ENCODE measurements around the gene SPART. TPM values are rescaled to one million over a fixed set of nuclear protein-coding genes. Genes with fewer than 3 reads are reported as not detected.

SPART gene
- polyA plus RNA-seq, 1 donor, result 44.0 TPM

DNA sequence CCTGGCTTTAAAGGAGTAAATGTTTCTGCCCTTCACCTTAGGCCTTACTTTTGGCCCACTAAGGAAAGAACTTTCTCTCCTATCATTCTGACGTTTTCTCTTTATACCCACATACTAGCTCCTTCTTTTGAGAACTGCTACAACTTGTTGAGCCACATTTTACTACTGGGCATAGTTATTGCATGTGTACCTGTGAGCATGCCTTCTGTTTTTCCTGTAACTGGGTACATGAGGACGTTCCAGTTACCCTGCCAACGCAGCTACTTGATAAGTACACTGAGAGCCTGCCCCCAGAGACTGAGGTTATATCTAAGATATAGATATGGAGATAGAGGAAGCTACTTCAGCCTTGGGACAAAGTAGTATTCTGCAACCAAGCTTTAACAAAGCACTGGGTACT is 52.1 kb downstream of the SPART start:
- H3K27ac ChIP-seq (ENCODE audit: low read length), result no peak overlapping the region
- H3K27me3 ChIP-seq (ENCODE audit: control insufficient read depth, insufficient read depth, low read length), result peaks cover 3% of the 10 kb centered on the region
- H3K4me3 ChIP-seq (ENCODE audit: low read length), result no peak overlapping the region
- no peaks in the 10 kb centered on the region for H3K4me1 ChIP-seq (ENCODE audit: control insufficient read depth, insufficient read depth, low read length)
- DNase-seq, result no peak
- no CpG with 5 or more reads among the region's 3 CpGs for WGBS (ENCODE audit: insufficient coverage, low lambda C conversion rate)
- H3K9me3 ChIP-seq (ENCODE audit: control insufficient read depth, low read depth, low read length), result no peaks in the 10 kb centered on the region
- H3K36me3 ChIP-seq (ENCODE audit: control insufficient read depth, insufficient read depth, low read length), result no peaks in the 10 kb centered on the region

DNA sequence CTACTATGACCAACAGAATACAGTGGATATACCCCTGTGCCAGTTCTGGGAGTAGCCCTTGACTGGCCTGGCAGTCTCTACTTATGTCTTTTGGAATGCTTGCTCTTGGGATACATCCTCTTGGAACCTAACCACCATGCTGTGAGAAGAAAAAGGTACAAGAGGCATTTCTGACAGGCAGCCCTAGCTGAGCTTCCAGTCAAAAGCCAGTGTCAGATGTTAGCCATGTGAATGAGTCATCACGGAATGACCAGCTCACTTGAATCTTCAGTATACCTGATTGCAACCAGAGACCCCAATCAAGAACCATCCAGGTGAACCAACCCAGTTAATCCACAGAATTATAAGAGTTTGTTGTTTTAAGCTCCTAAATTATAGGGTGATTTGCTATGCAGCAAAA is 52.7 kb downstream of the SPART start:
- no CpG with 5 or more reads among the region's 1 CpG for WGBS (ENCODE audit: insufficient coverage, low lambda C conversion rate)
- H3K36me3 ChIP-seq (ENCODE audit: control insufficient read depth, insufficient read depth, low read length), result no peaks in the 10 kb centered on the region
- H3K9me3 ChIP-seq (ENCODE audit: control insufficient read depth, low read depth, low read length), result no peaks in the 10 kb centered on the region
- no peak overlapping the region for H3K4me3 ChIP-seq (ENCODE audit: low read length)
- no peaks in the 10 kb centered on the region for H3K4me1 ChIP-seq (ENCODE audit: control insufficient read depth, insufficient read depth, low read length)
- H3K27me3 ChIP-seq (ENCODE audit: control insufficient read depth, insufficient read depth, low read length), result peaks cover 3% of the 10 kb centered on the region
- DNase-seq, result no peak
- H3K27ac ChIP-seq (ENCODE audit: low read length), result no peak overlapping the region

DNA sequence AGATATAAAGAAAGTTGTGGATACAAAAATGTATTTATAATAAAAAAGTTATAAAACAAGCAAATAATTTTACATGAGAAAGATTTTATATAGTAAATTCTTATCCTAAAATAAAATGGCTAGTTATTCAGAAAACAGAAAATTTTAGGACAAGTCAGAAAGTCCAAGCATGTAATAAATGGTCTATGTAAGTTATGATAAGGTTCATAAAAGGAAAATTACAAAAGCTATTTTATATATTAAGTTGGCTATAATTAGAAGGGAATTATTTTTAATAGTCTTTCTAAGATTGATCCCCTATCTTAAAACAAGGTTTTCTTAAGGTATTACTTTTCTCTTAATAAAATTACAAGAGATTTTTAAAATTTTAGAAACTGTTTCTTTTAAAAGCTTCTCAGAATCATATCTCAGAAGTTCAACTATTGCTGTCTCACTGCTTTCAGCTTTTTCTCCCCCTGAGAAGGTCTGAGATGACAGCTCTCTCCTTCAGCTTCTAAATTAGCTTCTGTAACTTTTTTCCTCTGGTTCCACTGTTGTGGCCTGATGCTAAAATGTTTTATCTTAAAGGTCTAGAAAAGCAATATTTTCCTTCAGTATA is 57.3 kb downstream of the SPART start:
- Histone ChIP-seq H3K27me3 (ENCODE audit: control insufficient read depth, insufficient read depth, low read length) (no peaks in the 10 kb centered on the region), H3K27ac (ENCODE audit: low read length) (no peak overlapping the region), H3K36me3 (ENCODE audit: control insufficient read depth, insufficient read depth, low read length) (no peaks in the 10 kb centered on the region), H3K4me1 (ENCODE audit: control insufficient read depth, insufficient read depth, low read length) (no peaks in the 10 kb centered on the region), H3K4me3 (ENCODE audit: low read length) (no peak overlapping the region), H3K9me3 (ENCODE audit: control insufficient read depth, low read depth, low read length) (peaks cover 2% of the 10 kb centered on the region)
- DNase-seq, result no peak

DNA sequence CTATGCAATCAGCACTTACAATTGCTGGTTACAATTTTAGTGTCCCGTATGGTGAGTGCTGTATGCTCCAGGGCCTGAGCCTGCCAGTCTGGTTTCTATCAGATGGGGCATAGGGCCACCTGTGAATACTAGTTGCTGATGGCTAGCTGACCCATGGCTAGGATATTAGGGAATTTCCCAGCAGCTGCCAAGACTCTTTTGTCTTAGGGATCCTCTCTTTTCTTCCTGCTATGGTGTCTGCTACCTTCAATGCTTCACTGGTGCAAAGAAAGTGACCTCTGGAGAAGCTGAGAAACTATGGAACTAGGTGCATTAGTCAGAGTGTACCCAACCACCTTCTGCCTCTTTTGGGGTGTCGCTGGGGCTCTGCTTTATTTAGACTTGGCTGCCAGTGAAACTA is 60.2 kb downstream of the SPART start:
- DNase-seq, result no peak
- peaks cover 2% of the 10 kb centered on the region for H3K9me3 ChIP-seq (ENCODE audit: control insufficient read depth, low read depth, low read length)
- H3K27ac ChIP-seq (ENCODE audit: low read length), result no peak overlapping the region
- no peaks in the 10 kb centered on the region for H3K4me1 ChIP-seq (ENCODE audit: control insufficient read depth, insufficient read depth, low read length)
- WGBS (ENCODE audit: insufficient coverage, low lambda C conversion rate), result no CpG with 5 or more reads among the region's 2 CpGs
- no peaks in the 10 kb centered on the region for H3K27me3 ChIP-seq (ENCODE audit: control insufficient read depth, insufficient read depth, low read length)
- H3K36me3 ChIP-seq (ENCODE audit: control insufficient read depth, insufficient read depth, low read length), result no peaks in the 10 kb centered on the region
- no peak overlapping the region for H3K4me3 ChIP-seq (ENCODE audit: low read length)

GRCh38 chr13:36282821-36283432 is 63.3 kb downstream of the SPART start:
- Histone ChIP-seq H3K9me3 (ENCODE audit: control insufficient read depth, low read depth, low read length) (no peaks in the 10 kb centered on the region), H3K27me3 (ENCODE audit: control insufficient read depth, insufficient read depth, low read length) (no peaks in the 10 kb centered on the region), H3K36me3 (ENCODE audit: control insufficient read depth, insufficient read depth, low read length) (no peaks in the 10 kb centered on the region), H3K4me3 (ENCODE audit: low read length) (no peak overlapping the region), H3K27ac (ENCODE audit: low read length) (no peak overlapping the region), H3K4me1 (ENCODE audit: control insufficient read depth, insufficient read depth, low read length) (no peaks in the 10 kb centered on the region)
- 65% methylated on average over 3 of the region's 6 CpGs for WGBS (ENCODE audit: insufficient coverage, low lambda C conversion rate)
- peak in 1 of 2 donors; percentile 16 for DNase-seq

GRCh38 chr13:36275190-36276002 is 70.8 kb downstream of the SPART start:
- H3K4me1 ChIP-seq (ENCODE audit: control insufficient read depth, insufficient read depth, low read length), result no peaks in the 10 kb centered on the region

GRCh38 chr13:36273431-36273830 is 72.8 kb downstream of the SPART start:
- no peak overlapping the region for H3K27ac ChIP-seq (ENCODE audit: low read length)
- WGBS (ENCODE audit: insufficient coverage, low lambda C conversion rate), result 100% methylated on average over 2 of the region's 2 CpGs

More at GRCh38 chr13:36275190-36276002, 70.8 kb downstream of the SPART start:
- Histone ChIP-seq H3K27me3 (ENCODE audit: control insufficient read depth, insufficient read depth, low read length) (no peaks in the 10 kb centered on the region), H3K9me3 (ENCODE audit: control insufficient read depth, low read depth, low read length) (no peaks in the 10 kb centered on the region), H3K36me3 (ENCODE audit: control insufficient read depth, insufficient read depth, low read length) (no peaks in the 10 kb centered on the region), H3K27ac (ENCODE audit: low read length) (no peak overlapping the region), H3K4me3 (ENCODE audit: low read length) (no peak overlapping the region)
- WGBS (ENCODE audit: insufficient coverage, low lambda C conversion rate), result 75% methylated on average over 2 of the region's 3 CpGs
- peak; percentile 12 to 23 for DNase-seq

DNA sequence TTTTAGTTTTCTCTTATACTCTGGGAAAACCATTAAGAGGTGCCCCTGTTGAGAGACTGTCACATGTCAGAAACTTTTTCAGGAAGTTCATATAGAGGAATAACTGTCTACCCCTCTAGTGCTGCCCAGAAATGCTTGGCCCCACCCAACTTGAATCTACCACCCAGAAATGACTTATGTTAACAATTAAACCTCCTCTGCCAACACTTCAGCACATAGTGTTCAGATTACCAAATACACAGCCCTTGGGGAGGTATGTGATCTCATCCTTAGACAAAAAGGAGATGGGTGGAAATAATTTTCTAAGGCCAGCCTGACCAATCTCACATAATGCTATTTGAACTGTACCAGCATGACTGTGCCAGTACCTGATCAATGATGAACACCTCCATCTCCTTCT is 84.2 kb downstream of the SPART start:
- DNase-seq, result no peak
- H3K4me1 ChIP-seq (ENCODE audit: control insufficient read depth, insufficient read depth, low read length), result no peaks in the 10 kb centered on the region
- no peak overlapping the region for H3K4me3 ChIP-seq (ENCODE audit: low read length)
- H3K36me3 ChIP-seq (ENCODE audit: control insufficient read depth, insufficient read depth, low read length), result no peaks in the 10 kb centered on the region
- H3K9me3 ChIP-seq (ENCODE audit: control insufficient read depth, low read depth, low read length), result peaks cover 3% of the 10 kb centered on the region
- no peak overlapping the region for H3K27ac ChIP-seq (ENCODE audit: low read length)
- no peaks in the 10 kb centered on the region for H3K27me3 ChIP-seq (ENCODE audit: control insufficient read depth, insufficient read depth, low read length)

More at GRCh38 chr13:36273431-36273830, 72.8 kb downstream of the SPART start:
- Histone ChIP-seq H3K27me3 (ENCODE audit: control insufficient read depth, insufficient read depth, low read length) (no peaks in the 10 kb centered on the region), H3K4me3 (ENCODE audit: low read length) (no peak overlapping the region), H3K9me3 (ENCODE audit: control insufficient read depth, low read depth, low read length) (no peaks in the 10 kb centered on the region), H3K4me1 (ENCODE audit: control insufficient read depth, insufficient read depth, low read length) (no peaks in the 10 kb centered on the region), H3K36me3 (ENCODE audit: control insufficient read depth, insufficient read depth, low read length) (no peaks in the 10 kb centered on the region)
- no peak for DNase-seq

DNA sequence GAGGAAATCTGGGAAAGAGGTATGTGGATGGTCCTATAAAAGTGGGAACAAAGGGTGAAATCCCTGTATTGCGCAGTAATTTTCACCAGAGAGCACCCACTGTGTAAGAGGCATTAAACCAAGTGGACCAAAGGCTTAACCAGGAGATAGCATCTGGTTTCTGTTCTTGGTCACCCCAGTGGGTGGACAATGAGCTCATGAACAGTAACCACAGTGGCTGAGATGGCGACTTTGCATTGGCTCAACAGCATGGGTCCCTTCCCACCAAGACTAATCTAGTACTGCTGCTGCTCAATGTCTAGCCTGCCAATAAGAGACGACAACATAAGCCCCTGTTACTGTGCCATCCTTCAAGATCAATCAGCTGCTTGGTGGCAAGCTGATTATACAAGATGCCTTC is 85.2 kb downstream of the SPART start:
- Histone ChIP-seq H3K36me3 (ENCODE audit: control insufficient read depth, insufficient read depth, low read length) (no peaks in the 10 kb centered on the region), H3K4me1 (ENCODE audit: control insufficient read depth, insufficient read depth, low read length) (no peaks in the 10 kb centered on the region), H3K27ac (ENCODE audit: low read length) (no peak overlapping the region), H3K4me3 (ENCODE audit: low read length) (no peak overlapping the region), H3K9me3 (ENCODE audit: control insufficient read depth, low read depth, low read length) (peaks cover 3% of the 10 kb centered on the region), H3K27me3 (ENCODE audit: control insufficient read depth, insufficient read depth, low read length) (no peaks in the 10 kb centered on the region)
- WGBS (ENCODE audit: insufficient coverage, low lambda C conversion rate), result no CpG with 5 or more reads among the region's 3 CpGs
- no peak for DNase-seq

DNA sequence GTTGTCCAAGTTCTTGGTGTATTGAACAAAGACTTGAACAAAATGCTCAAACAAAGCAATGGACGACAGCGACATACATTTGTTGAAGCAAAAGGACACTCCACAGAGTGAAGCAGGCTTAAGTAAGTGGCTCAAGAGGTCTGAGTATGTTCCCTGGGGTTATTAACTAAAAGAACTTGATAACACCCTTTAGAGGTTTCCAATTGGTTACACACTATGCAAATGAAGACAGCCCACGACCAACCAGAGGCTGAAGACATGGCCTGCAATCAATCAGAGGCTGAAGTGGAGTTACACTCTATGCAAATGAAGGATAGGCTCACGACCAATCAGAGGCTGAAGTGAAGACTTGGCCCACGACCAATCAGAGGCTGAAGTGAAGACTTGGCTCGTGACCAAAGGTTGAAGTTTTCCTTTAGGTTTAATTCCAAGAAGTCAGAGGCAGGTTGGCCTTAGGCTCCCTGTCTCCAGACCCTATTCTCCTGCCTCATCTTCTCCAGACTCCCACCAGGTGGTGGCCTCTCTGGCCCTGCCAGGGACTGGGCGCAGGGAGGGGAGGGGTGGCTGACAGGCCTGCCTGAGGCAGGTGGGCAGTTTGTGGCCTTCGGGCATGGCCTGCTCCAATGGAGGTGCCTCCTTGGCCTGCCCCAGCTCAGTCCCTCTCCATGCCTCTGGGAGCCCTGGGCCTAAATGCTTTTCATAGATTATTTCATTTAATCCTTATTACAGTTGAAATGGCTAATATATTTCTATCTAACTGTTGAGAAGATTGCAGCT is 86.6 kb downstream of the SPART start:
- Histone ChIP-seq H3K27ac (ENCODE audit: low read length) (no peak overlapping the region), H3K9me3 (ENCODE audit: control insufficient read depth, low read depth, low read length) (peaks cover 3% of the 10 kb centered on the region), H3K36me3 (ENCODE audit: control insufficient read depth, insufficient read depth, low read length) (no peaks in the 10 kb centered on the region), H3K4me1 (ENCODE audit: control insufficient read depth, insufficient read depth, low read length) (no peaks in the 10 kb centered on the region), H3K27me3 (ENCODE audit: control insufficient read depth, insufficient read depth, low read length) (no peaks in the 10 kb centered on the region), H3K4me3 (ENCODE audit: low read length) (no peak overlapping the region)
- WGBS (ENCODE audit: insufficient coverage, low lambda C conversion rate), result no CpG with 5 or more reads among the region's 8 CpGs
- no peak for DNase-seq
